Measurements from ENCODE around the gene RUNX2. TPM values are rescaled to one million over a fixed set of nuclear protein-coding genes. Genes with fewer than 3 reads are reported as not detected.

RUNX2 gene
- polyA plus RNA-seq, 1 donor (not counting 4 experiments of a cell fraction or from before 2014, with no cell fraction given), result 1.4 TPM

DNA sequence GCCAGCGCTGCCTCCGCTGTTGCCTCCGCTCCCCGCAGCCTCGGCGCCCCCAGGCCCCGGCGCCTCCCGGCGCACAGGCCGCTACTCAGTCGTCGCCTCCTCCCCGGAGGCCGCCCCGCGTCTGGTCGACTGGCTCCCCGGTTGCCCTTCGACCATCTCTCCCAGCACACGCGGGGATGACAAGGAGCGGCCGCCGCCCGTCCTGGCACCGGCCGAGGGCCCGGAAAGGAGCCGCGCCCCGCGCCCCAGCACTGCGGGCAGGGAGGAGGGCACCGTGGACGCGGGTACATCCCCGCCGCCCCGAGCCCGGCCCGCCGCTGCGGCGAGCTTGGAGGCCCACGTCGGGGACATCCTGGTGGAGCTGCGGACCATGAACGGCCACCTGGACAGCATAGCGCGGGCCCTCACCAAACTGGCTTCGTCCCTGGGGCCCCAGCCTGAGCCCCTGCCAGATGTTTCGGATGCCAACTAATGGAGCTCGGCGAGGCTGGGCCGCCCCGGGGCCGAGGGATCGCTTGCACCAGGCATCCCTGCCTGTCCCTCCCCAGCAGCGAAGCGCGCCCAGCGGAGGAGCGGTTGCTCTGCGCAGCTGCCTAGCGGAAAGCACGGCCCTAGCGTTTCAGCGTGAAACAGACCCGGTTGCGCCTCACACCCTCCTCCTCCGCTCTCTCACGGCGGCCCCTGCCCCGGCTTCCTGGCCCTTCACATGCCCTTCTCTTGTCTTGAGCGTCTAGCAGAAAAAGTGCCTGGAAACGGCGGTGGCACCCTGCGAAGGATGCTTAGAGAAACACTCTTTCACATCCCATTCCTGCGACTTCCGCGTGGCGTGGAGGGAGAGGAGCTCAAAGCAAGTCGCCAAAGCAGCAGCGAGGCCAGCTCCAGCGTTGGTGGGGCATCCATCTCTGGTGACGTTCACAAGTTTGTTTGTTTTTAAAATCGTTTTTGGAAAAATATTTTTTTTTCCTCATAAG is 335.4 kb downstream of the RUNX2 start:
- Histone ChIP-seq H3K27ac (ENCODE audit: control insufficient read depth, insufficient read depth, low read length) (no peak overlapping the region), H3K4me1 (ENCODE audit: control insufficient read depth, extremely low read depth, insufficient read depth, low read length) (peaks cover 5% of the 10 kb centered on the region), H3K27me3 (ENCODE audit: control insufficient read depth, extremely low read depth, insufficient read depth, low read length) (no peaks in the 10 kb centered on the region), H2AFZ (ENCODE audit: control insufficient read depth, low read length) (peak overlapping the region; percentile 61), H3K4me2 (ENCODE audit: control insufficient read depth, extremely low read depth, insufficient read depth, low read depth, low read length) (peak overlapping the region; percentile 64), H3K9me1 (ENCODE audit: control insufficient read depth, extremely low read depth, insufficient read depth, low read length) (no peaks in the 10 kb centered on the region), H3K79me2 (ENCODE audit: control insufficient read depth, insufficient read depth, low read length) (no peaks in the 10 kb centered on the region), H3K4me3 (ENCODE audit: control insufficient read depth in 2 of 3, extremely low read depth in 1 of 3, insufficient read depth in 2 of 3, low read depth in 1 of 3, low read length in 3 of 3) (peak overlapping the region in 1 of 3 experiments; percentile 42), H3K9ac (ENCODE audit: control insufficient read depth, extremely low read depth, insufficient read depth, low read length) (no peak overlapping the region), H3K9me3 (ENCODE audit: control insufficient read depth, low read depth, low read length) (no peaks in the 10 kb centered on the region), H3K36me3 (ENCODE audit: control insufficient read depth in 2 of 2, extremely low read depth in 1 of 2, insufficient read depth in 2 of 2, low read length in 2 of 2) (no peaks in the 10 kb centered on the region), H4K20me1 (ENCODE audit: control insufficient read depth, extremely low read depth, insufficient read depth, low read length) (no peaks in the 10 kb centered on the region)
- dilution Hi-C loops (cut with MboI; ENCODE audit: extremely low pct_ligation_motif_present, low sequenced_read_pairs), result no loop called here
- TF ChIP-seq, protein P1, sequence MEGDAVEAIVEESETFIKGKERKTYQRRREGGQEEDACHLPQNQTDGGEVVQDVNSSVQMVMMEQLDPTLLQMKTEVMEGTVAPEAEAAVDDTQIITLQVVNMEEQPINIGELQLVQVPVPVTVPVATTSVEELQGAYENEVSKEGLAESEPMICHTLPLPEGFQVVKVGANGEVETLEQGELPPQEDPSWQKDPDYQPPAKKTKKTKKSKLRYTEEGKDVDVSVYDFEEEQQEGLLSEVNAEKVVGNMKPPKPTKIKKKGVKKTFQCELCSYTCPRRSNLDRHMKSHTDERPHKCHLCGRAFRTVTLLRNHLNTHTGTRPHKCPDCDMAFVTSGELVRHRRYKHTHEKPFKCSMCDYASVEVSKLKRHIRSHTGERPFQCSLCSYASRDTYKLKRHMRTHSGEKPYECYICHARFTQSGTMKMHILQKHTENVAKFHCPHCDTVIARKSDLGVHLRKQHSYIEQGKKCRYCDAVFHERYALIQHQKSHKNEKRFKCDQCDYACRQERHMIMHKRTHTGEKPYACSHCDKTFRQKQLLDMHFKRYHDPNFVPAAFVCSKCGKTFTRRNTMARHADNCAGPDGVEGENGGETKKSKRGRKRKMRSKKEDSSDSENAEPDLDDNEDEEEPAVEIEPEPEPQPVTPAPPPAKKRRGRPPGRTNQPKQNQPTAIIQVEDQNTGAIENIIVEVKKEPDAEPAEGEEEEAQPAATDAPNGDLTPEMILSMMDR (optimal IDR thresholded peaks at IDR 0.05 in 1 of 3, IDR thresholded peaks at IDR 0.05 in 1 of 3, conservative IDR thresholded peaks at IDR 0.05 in 1 of 3; ENCODE audit: extremely low read depth in 1 of 3, insufficient read depth in 2 of 3, low read length in 3 of 3), result no peak
- peak; percentile 30 for TF ChIP-seq EZH2 (IDR thresholded peaks at IDR 0.05; ENCODE audit: low read length)
- FAIRE-seq, result no peak
- DNase-seq (ENCODE audit: low read depth, low spot score), result no peak

DNA sequence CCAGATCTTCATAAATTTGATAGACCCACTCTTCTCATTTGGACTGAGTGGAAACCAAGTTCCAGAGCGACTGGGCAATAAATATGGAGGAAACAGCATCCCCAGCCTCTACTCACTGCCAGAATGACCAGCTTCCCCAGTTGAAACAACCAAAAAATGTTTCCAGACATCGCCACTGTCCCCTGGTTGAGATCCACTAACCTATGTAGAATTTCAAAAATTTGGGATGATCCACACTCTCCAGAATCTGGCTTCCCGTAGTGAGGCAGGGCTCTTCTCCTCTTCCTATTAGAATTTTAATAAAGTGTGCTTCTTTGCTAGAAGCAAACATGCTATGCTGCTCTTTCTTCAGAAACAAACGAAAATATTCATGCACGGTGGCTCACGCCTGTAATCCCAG is 336.6 kb downstream of the RUNX2 start:
- dilution Hi-C loops (cut with MboI; ENCODE audit: extremely low pct_ligation_motif_present, low sequenced_read_pairs), result no loop called here
- Histone ChIP-seq H4K20me1 (ENCODE audit: control insufficient read depth, extremely low read depth, insufficient read depth, low read length) (no peaks in the 10 kb centered on the region), H3K79me2 (ENCODE audit: control insufficient read depth, insufficient read depth, low read length) (no peaks in the 10 kb centered on the region), H3K9ac (ENCODE audit: control insufficient read depth, extremely low read depth, insufficient read depth, low read length) (no peak overlapping the region), H3K4me2 (ENCODE audit: control insufficient read depth, extremely low read depth, insufficient read depth, low read depth, low read length) (no peak overlapping the region), H3K9me1 (ENCODE audit: control insufficient read depth, extremely low read depth, insufficient read depth, low read length) (no peaks in the 10 kb centered on the region), H3K9me3 (ENCODE audit: control insufficient read depth, low read depth, low read length) (no peaks in the 10 kb centered on the region), H3K36me3 (ENCODE audit: control insufficient read depth in 2 of 2, extremely low read depth in 1 of 2, insufficient read depth in 2 of 2, low read length in 2 of 2) (no peaks in the 10 kb centered on the region), H2AFZ (ENCODE audit: control insufficient read depth, low read length) (no peak overlapping the region), H3K4me1 (ENCODE audit: control insufficient read depth, extremely low read depth, insufficient read depth, low read length) (peaks cover 5% of the 10 kb centered on the region), H3K27ac (ENCODE audit: control insufficient read depth, insufficient read depth, low read length) (no peak overlapping the region), H3K27me3 (ENCODE audit: control insufficient read depth, extremely low read depth, insufficient read depth, low read length) (no peaks in the 10 kb centered on the region), H3K4me3 (ENCODE audit: control insufficient read depth in 2 of 3, extremely low read depth in 1 of 3, insufficient read depth in 2 of 3, low read depth in 1 of 3, low read length in 3 of 3) (no peak overlapping the region)
- no peak for FAIRE-seq
- TF ChIP-seq, protein P1 (optimal IDR thresholded peaks at IDR 0.05 in 1 of 3, IDR thresholded peaks at IDR 0.05 in 1 of 3, conservative IDR thresholded peaks at IDR 0.05 in 1 of 3; ENCODE audit: extremely low read depth in 1 of 3, insufficient read depth in 2 of 3, low read length in 3 of 3), result no peak
- TF ChIP-seq EZH2 (IDR thresholded peaks at IDR 0.05; ENCODE audit: low read length), result no peak
- DNase-seq (ENCODE audit: low read depth, low spot score), result no peak
